Upper lobe of left lung (tissue), 6 donors: ENCODE data around the gene XPR1. TPM values are rescaled to one million over a fixed set of nuclear protein-coding genes. Genes with fewer than 3 reads are reported as not detected.

Experiments
- ATAC-seq, 2 donors: fragments of 200-7000 bp; cut with Tn5 transposase; one replicate each; pipeline ENCODE4 v1.9.1; 2022; ENCODE audit warnings: mild to moderate bottlenecking in 2 of 2, moderate library complexity in 2 of 2; ENCODE audit not compliant: low FRiP score in 2 of 2
- DNase-seq, 2 donors: peaks; one replicate each; pipeline ENCODE4 v3.0.0-alpha.2; 2019 to 2020
- H3K27ac ChIP-seq, 4 donors: fragments of 200-600 bp; sonication (generic); one replicate each; pipeline ENCODE4 v1.5.1; 2016 to 2019
- H3K27me3 ChIP-seq, 4 donors: fragments of 200-600 bp; sonication (generic); one replicate each; pipeline ENCODE4 v1.5.1; 2017 to 2019
- H3K36me3 ChIP-seq, 4 donors: fragments of 200-600 bp; sonication (generic); one replicate each; pipeline ENCODE4 v1.5.1; 2016 to 2019
- H3K4me1 ChIP-seq, 4 donors: fragments of 200-600 bp; sonication (generic); one replicate each; pipeline ENCODE4 v1.5.1; 2018 to 2019
- H3K4me3 ChIP-seq, 4 donors: fragments of 200-600 bp; sonication (generic); one replicate each; pipeline ENCODE4 v1.5.1; 2017 to 2019; ENCODE audit warnings: mild to moderate bottlenecking in 2 of 4, moderate library complexity in 1 of 4
- H3K9me3 ChIP-seq, 4 donors: fragments of 200-600 bp; sonication (generic); one replicate each; pipeline ENCODE4 v1.5.1; 2018 to 2019
- EP300 ChIP-seq, 4 donors: sonication (generic); formaldehyde crosslinking; IDR thresholded peaks; one replicate each; pipeline ENCODE4 v1.5.1; 2017; ENCODE audit warnings: antibody characterized with exemption in 4 of 4, control low read depth in 2 of 4
- POLR2A ChIP-seq, 4 donors: fragments of 450-650 bp; IDR thresholded peaks; one replicate each; pipeline ENCODE4 v1.5.1; 2016 to 2017; ENCODE audit warnings: antibody characterized with exemption in 4 of 4, mild to moderate bottlenecking in 2 of 4
- POLR2AphosphoS5 ChIP-seq, 2 donors: sonication (generic); formaldehyde crosslinking; IDR thresholded peaks; one replicate each; pipeline ENCODE4 v1.5.1; 2017; ENCODE audit warnings: antibody characterized with exemption in 2 of 2
- WGBS, 2 donors: methylation state at CpG; one replicate each; pipeline ENCODE4 v1.1.5; 2017 to 2018; 5-methylcytosine and 5-hydroxymethylcytosine counted together
- total RNA-seq, 6 donors: library from RNA; depleted of rRNA in 4 of 6; stranded (reverse); fragments of >200 nt in 4 of 6; gene quantifications; one replicate each; pipeline versions ENCODE4 v1.1.0 to v1.2.1, GENCODE V29; 2016 to 2021
- TF ChIP-seq, protein P1 (sequence below), 6 experiments: fragments of 450-650 bp in 4 of 6; fragments of 200-600 bp in 2 of 6; sonication (generic) in 2 of 6; IDR thresholded peaks; one replicate each; pipeline ENCODE4 v1.5.1; 2016 to 2019; ENCODE audit warnings: antibody characterized with exemption in 6 of 6
- donor health status: DM: no; HTN: no; CAD: no; lungs with moderate emphysema.
- donor health status: DM: no; HTN: yes; CAD: no; lungs with severe emphysema.

Gene XPR1
- total RNA-seq, 6 donors from 2014 or later, result 21.3 to 30.2 (median 25.3) TPM

DNA sequence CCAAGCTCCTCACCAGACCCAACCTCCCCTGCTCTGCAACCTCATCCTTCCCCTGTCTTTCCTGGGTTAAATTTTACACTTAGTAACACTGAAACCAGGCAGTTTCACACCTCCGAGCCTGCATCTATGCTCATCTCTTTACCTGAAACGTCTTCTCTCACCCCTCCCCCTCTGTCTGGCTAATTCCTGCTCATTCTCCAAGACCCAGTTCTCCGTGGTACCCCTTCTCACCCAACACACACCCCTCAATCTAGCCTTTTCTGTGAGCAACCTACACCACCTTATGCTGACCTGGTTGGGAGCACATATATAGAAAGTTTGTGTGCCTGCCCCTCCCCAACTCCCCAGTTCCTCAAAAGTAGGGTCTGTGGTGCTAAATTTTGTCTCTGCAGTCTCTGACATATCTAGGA lies 277.2 kb downstream of the XPR1 start:
- TF ChIP-seq POLR2AphosphoS5 (IDR thresholded peaks at IDR 0.05) (no peak), EP300 (IDR thresholded peaks at IDR 0.05) (no peak), POLR2A (IDR thresholded peaks at IDR 0.05) (no peak)
- TF ChIP-seq, protein P1, sequence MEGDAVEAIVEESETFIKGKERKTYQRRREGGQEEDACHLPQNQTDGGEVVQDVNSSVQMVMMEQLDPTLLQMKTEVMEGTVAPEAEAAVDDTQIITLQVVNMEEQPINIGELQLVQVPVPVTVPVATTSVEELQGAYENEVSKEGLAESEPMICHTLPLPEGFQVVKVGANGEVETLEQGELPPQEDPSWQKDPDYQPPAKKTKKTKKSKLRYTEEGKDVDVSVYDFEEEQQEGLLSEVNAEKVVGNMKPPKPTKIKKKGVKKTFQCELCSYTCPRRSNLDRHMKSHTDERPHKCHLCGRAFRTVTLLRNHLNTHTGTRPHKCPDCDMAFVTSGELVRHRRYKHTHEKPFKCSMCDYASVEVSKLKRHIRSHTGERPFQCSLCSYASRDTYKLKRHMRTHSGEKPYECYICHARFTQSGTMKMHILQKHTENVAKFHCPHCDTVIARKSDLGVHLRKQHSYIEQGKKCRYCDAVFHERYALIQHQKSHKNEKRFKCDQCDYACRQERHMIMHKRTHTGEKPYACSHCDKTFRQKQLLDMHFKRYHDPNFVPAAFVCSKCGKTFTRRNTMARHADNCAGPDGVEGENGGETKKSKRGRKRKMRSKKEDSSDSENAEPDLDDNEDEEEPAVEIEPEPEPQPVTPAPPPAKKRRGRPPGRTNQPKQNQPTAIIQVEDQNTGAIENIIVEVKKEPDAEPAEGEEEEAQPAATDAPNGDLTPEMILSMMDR (IDR thresholded peaks at IDR 0.05), result no peak
- no peak overlapping the region for H3K27ac ChIP-seq
- H3K36me3 ChIP-seq, result no peaks in the 10 kb centered on the region
- ATAC-seq (no peak), DNase-seq (no peak)
- peaks cover 8 to 22% (median 13%) of the 10 kb centered on the region in 4 donors for H3K4me1 ChIP-seq
- peaks cover 0 to 12% (median 2%) of the 10 kb centered on the region in 4 donors for H3K27me3 ChIP-seq
- 82 to 83% methylated on average over 3 of the region's 3 CpGs for WGBS, 2 donors
- H3K4me3 ChIP-seq, result no peak overlapping the region
- no peaks in the 10 kb centered on the region for H3K9me3 ChIP-seq

DNA sequence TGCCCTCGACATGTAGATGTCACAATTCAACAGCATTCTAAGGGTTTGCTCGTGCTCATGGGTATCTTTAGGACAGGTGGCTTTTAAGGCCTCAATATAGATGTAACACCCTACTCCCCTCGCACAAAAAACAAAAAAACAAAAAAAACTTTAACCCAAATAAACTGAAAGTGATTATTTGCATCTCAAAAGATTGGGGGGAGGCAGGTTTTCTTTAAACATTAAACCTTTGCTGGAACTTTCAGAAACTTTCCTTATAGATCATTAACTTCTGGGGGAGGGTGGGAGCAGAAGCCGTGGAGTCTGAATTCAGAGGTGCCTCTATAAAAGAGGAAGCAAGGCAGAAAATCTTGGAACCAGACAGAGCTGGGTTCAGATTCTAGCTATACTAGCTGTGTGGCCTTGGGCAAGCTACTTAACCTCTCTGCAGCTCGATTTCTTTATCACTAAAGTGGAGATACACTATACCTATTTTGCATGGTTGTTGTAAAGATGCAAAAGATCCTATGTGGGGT lies 277.7 kb downstream of the XPR1 start:
- TF ChIP-seq, protein P1 (IDR thresholded peaks at IDR 0.05), result no peak
- TF ChIP-seq POLR2A (IDR thresholded peaks at IDR 0.05) (no peak), POLR2AphosphoS5 (IDR thresholded peaks at IDR 0.05) (no peak), EP300 (IDR thresholded peaks at IDR 0.05) (no peak)
- 61 to 71% methylated on average over 5 of the region's 5 CpGs for WGBS, 2 donors
- ATAC-seq, result no peak
- Histone ChIP-seq H3K27me3 (peaks cover 0 to 12% (median 2%) of the 10 kb centered on the region in 4 donors), H3K4me3 (no peak overlapping the region), H3K9me3 (no peaks in the 10 kb centered on the region), H3K36me3 (no peaks in the 10 kb centered on the region), H3K27ac (no peak overlapping the region), H3K4me1 (peaks cover 8 to 22% (median 13%) of the 10 kb centered on the region in 4 donors)
- DNase-seq, result no peak

DNA sequence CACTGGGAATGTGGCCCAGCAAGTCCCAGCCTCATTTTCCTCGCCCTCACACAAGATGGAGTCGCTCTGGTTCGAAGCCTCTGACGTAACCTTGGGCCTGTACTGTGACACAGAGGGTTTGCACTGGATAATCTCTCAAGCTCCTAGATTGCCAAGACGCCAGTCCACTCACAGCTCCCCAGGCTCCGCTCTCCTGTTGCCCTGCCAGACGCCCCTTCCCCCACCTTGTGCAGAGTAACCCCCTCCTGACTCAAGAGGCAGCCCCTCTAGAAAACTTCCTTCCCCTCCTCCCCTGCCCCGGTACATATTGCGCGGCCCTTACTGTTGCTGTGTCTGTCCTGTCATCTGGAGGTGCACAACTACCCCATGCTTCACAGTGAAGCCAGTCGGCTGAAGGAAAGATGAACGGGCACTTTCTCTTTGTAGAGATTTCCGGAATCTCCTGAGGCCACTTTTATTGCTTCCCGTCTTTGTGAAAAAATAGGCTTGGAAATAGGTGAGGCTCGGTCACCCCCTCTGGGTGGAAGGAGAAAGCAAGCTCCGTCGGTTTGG lies 279.9 kb downstream of the XPR1 start:
- H3K27ac ChIP-seq, result peak overlapping the region; percentile 79 to 92 (median 86)
- ATAC-seq (peak in 1 of 2 donors; percentile 2), DNase-seq (no peak)
- H3K27me3 ChIP-seq, result peaks cover 0 to 12% (median 2%) of the 10 kb centered on the region in 4 donors
- peaks cover 0 to 4% (median 0%) of the 10 kb centered on the region in 4 donors for H3K36me3 ChIP-seq
- peak overlapping the region; percentile 41 to 78 (median 61) for H3K4me3 ChIP-seq
- TF ChIP-seq POLR2A (IDR thresholded peaks at IDR 0.05) (no peak), EP300 (IDR thresholded peaks at IDR 0.05) (no peak), POLR2AphosphoS5 (IDR thresholded peaks at IDR 0.05) (no peak)
- TF ChIP-seq, protein P1 (IDR thresholded peaks at IDR 0.05), result no peak
- H3K4me1 ChIP-seq, result peaks cover 8 to 22% (median 13%) of the 10 kb centered on the region in 4 donors
- no peaks in the 10 kb centered on the region for H3K9me3 ChIP-seq
- WGBS, 2 donors, result 32 to 37% methylated on average over 17 of the region's 17 CpGs

DNA sequence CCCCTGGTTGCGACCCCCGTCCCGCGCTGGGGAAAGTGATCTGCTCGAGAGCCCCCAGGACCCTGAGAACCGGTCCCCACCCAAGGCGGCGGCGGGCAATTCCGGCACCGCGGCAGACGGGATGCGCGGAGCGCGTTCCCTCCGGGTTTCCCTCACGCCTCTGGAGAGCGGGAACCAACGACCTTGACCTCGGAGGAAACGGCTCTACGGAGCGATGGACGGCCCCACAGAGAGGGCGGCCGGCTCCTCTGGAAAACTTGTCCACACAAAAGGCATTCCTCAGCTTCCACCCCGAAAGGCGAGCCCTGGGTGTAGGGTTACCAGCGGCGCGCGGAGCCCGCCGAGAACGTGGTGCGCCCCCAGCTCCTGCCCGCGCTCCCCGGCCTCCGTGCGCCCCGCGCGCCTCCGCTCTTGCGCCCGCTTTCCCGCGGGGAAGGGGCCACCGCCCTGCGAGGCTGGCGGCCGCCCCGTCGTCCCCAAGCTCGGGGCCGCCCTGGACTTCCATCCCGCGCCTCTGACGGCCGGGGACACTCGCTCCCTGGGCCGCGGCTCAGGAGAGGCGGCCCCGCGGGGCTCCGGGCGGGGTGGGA lies 280.5 kb downstream of the XPR1 start:
- peak in 1 of 2 donors; percentile 58 for ATAC-seq
- TF ChIP-seq POLR2AphosphoS5 (IDR thresholded peaks at IDR 0.05) (no peak), POLR2A (IDR thresholded peaks at IDR 0.05) (no peak), EP300 (IDR thresholded peaks at IDR 0.05) (no peak)
- TF ChIP-seq, protein P1 (IDR thresholded peaks at IDR 0.05), result no peak
- Histone ChIP-seq H3K27me3 (peaks cover 0 to 12% (median 2%) of the 10 kb centered on the region in 4 donors), H3K4me3 (peak overlapping the region; percentile 41 to 78 (median 61)), H3K36me3 (peaks cover 0 to 4% (median 0%) of the 10 kb centered on the region in 4 donors), H3K4me1 (peaks cover 8 to 22% (median 13%) of the 10 kb centered on the region in 4 donors), H3K27ac (peak overlapping the region; percentile 79 to 92 (median 86)), H3K9me3 (no peaks in the 10 kb centered on the region)
- DNase-seq, result peak in 1 of 2 donors; percentile 87
- 0 to 2% methylated on average over 14 to 32 of the region's 71 CpGs for WGBS, 2 donors
